HG02973 (cell line): ENCODE measurements around the gene SPSB1.

ENCODE experiments used
- ATAC-seq: cut with Tn5 transposase; IDR thresholded peaks from one replicate; pipeline ENCODE4 v1.9.1; 2021; ENCODE audit warnings: moderate library complexity; ENCODE audit not compliant: unreplicated experiment

Gene SPSB1

GRCh38 chr1:9292361-9293240 is at the start of gene SPSB1:
TSS of gene SPSB1 (plus strand) at chr1:9292894. CDS start at chr1:9355892, 62,998 bp downstream.
- no peak for ATAC-seq

DNA sequence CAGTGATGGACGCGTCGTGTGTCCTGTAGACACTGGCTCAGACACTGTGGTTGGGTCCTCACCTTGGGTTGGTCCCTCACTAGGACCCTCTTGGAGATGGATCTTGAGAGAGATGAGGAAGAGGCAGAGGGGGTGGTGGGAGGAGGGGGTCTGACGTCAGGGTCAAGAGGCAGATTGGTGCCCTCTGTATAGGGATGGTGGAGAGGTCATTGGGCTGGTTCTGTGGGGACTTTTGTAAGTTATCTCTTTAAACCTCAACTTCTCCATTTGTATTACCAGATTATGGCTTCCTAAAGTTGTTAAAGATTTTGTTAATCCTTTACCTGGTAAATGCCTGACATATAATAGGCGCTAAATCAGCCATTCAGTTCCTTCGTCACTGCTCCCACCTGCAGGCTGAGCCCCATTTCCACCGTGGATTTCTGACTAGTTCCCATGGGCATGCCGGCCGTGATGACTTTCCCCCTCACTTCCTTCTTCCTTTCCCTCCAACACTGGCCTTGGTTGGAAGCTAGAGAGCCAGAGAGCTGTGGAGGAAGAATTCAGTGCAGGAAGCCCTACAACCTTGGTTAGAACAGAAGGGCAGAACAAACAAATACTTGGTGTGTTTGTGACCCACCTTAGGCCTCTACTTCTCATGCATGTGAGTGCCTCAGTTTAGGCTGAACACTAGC is 49.5 kb upstream of the SPSB1 start:
- ATAC-seq = no peak

- ATAC-seq = no peak
Observed at GRCh38 chr1:9244501-9245229, 48.0 kb upstream of the SPSB1 start.

DNA sequence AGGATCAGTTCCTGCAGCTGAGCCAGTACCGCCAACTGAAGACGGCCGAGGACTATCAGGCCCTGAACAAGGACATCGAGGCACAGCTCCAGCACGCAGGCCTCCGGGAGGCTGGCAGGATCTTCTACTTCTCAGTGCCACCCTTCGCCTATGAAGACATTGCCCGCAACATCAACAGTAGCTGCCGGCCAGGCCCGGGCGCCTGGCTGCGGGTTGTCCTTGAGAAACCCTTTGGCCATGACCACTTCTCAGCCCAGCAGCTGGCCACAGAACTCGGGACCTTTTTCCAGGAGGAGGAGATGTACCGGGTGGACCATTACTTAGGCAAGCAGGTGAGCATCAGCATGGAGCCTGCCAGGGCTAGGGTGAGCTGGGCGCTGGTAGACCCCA is 47.5 kb upstream of the SPSB1 start:
- ATAC-seq = no peak

- ATAC-seq = no peak
Observed at GRCh38 chr1:9245661-9246060, 47.0 kb upstream of the SPSB1 start.

- ATAC-seq = no peak
Observed at GRCh38 chr1:9246215-9246614, 46.5 kb upstream of the SPSB1 start.

DNA sequence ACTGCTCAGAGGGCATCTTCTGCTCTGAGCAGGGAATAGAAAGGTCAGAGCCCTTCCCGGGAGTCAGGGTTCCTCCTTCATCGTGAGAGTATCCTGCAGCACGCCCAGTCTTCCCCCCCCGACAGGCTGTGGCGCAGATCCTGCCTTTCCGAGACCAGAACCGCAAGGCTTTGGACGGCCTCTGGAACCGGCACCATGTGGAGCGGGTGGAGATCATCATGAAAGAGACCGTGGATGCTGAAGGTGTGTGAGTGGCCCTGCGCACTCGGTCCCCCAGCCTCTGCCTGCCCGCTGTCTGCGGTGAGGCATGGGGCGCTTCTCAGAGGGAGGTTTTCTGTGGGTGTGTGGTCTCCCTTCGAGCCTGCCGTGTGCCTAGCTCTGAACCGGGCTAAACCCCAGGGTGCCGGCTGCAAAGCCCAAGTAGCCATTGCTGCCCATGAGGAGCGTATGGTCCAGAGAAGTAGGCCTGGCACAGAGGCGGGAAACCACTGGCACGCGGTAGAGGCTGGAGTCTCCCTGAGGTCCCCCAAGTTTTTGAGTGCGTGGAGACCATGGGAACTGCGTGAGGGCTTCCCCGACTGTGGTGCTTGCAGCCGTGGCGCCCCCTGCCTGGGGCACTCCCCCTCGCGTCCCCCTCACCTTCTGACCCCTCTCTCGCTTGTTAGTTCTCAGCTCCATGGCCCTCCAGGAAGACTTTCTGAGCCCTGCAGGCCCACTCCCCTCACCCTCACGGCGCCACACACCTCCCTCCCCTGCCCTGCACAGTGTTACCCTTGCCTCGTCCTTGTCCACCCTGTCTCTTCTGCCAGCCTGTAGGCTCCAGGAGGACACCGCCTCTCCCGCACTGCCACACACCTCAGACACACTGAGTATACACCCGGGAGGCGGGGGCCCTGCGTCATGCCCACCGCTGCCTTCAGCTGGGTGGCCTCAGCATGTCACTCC is 45.6 kb upstream of the SPSB1 start:
- no peak for ATAC-seq

DNA sequence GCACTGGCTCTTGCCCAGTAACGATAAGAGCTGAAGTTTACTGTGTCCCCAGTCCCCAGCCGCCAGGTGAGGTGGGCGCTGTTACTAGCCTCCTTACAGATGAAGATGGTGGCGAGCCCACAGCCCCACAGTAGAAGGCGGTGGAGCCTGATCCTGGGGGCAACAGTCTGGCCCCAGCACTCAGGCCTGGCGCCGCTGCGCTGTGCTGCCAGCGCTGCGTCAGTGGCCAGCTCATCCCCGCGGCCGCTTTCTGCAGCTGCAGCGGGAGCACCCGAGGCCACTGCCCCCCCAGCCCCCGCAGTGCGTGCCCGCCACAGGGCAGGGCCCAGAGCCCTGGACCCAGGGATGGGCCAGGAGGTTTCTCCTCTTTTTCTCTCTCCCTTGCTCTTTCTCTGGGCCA is 44.8 kb upstream of the SPSB1 start:
- no peak for ATAC-seq

GRCh38 chr1:9248341-9249262 is 44.1 kb upstream of the SPSB1 start:
- ATAC-seq = no peak

- ATAC-seq = no peak
Observed at GRCh38 chr1:9249263-9249533, 43.5 kb upstream of the SPSB1 start.

- no peak for ATAC-seq
Observed at GRCh38 chr1:9249534-9250410, 42.9 kb upstream of the SPSB1 start.

- ATAC-seq = no peak
Observed at GRCh38 chr1:9250411-9251381, 42.0 kb upstream of the SPSB1 start.

GRCh38 chr1:9251501-9251900 is 41.2 kb upstream of the SPSB1 start:
- no peak for ATAC-seq

DNA sequence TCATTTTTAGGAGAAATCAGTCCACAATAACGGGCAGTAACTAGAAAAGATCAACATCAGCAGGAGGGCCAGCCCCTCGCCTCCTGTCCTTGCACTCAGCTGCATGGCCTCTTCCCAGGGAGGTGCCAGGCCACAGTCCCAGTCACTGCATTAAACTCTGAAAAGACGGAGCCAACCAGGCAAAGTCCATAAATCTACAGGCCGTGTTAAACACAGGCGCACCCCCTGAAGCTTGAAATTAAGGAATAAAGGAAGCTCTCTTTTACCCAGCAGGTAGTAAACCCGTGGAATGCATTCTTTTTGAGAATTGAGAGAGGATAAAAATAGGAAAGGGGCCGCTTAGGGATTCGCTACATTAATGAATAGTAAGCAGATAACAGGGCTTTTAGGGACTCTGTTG is 39.7 kb upstream of the SPSB1 start:
- ATAC-seq = no peak

DNA sequence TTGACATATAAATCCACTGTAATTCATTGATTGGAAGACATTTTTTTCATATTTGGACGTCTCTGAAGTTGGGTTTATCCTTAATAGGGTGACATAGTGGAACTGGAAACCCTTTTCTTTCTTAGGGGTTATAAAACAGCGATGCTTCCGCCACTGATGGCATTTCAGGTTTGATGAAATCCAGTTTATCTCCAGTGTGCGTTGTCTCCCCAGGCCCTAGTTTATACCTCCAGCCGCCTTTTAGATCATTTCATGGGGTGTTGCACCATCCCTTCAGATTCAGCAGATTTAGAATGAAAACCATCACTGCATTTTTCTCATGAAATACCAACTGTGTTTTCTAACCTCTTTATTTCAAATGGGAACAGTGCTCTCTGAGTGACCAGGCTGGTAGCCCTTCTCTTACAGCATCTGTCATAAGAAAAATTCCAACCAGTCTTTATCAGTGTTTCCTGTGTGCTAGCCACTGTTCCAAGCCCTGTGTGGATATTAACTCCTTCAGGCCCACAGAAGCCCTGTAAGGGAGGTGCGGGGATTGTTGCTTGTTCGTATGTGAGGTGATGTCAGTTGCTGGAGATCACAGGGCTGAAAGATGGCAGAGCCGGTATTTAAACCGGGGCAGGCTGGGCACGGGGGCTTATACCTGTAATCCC is 39.1 kb upstream of the SPSB1 start:
- ATAC-seq = no peak

- ATAC-seq = no peak
Observed at GRCh38 chr1:9256332-9256731, 36.4 kb upstream of the SPSB1 start.

- no peak for ATAC-seq
Observed at GRCh38 chr1:9257851-9258250, 34.8 kb upstream of the SPSB1 start.
